Hippocampal formation (tissue), 2 donors: ENCODE measurements around the gene ERGIC1.

Experiments used
- DNase-seq, 2 donors: peaks; one replicate each; lab custom pipeline; 2025; lab: John Stamatoyannopoulos, UW

Gene ERGIC1

DNA sequence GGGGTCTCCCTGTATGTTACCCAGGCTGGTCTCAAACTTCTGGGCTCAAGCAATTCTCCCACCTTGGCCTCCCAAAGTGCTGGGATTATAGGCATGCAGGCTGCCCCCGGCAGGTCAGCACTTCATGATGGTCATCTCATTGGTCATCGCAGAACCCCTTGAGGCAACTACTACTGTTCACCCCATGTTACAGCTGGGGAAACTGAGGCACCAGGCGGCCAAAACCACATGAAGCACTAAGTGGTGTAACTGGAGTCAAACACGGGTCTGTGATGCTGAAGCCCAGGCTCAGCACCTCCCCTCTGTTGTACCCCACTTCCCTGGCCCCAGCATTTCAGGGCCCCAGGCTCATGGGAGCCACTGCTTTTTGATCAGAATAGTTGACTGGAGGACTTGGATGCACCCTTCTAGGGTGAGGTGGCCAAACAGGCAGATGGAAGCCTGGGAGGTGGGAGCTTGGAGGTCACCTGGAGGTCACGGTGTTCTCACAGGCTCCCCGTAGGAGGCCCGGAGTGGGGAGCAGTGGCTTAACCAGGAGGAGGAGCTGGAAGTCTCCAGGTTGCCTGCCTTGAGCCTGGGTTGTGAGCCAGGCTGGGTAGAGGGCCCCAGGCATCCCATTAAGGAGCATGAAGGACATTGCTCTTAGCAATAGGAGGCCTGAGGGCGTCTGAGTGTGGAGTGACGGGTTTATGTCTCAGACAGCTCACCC lies 67.9 kb downstream of the ERGIC1 start:
- no peak for DNase-seq

DNA sequence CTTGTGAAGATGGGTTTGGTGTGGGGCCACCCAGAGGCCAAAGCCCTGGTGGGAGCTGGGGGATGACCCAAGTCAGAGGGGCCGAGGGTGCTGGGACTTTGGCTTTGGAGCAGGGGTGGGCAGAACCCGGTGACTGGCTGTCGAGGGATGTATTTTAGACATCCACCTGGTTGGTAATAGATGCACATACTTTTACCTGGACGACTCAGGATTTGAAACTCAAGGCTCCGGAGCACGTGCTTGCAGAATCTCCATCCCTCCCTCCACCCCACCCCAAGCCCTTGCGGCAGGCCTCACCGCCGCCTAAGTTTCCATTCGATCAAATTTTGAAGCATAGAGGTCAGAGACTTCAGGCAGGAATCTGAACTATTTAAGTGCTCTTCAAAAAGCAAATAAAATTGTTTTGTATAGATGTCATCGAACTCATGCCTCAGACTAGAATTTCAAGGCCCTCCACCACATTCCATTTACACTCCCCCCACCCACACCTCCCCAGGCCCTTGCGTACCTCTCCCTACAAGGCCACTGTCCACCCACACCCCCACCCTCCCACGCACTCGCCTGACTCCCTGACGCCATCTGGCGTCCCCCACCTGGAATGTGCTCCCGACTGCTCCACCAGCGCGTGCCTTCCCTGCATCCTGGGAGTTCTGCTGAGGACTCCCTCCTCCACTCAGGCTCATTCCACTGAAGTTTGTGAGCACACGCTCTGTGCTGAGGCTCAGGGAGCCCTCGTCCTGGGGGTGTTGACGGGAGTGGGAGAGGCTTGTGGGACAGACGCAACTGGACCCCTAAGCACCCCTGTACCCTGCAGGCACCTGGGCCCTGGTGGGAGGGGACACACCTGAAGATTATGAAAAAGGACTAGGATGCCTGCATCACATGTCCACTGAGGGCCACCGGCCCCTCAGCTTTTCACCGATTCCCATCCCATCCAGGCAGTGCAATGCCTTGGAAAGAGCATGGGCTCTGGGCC lies 68.7 kb downstream of the ERGIC1 start:
- no peak for DNase-seq

DNA sequence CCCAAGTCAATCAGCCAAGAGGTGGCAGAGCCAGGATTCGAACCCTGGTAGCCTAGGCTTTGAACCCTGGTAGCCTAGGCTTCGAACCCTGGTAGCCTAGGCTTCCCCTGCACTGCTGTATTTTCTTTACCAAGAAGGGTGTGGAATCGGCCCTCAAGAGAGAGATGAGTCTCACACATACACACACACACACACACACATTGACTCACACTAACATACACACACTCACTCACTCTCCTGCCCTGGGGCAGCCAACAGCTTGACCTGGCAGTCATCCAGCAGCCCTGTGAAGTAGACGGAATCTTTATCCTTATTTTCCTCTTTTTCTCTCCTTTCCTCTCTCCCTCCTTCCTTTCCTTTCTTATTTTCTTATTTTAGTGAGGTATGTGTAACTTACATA lies 69.7 kb downstream of the ERGIC1 start:
- DNase-seq: no peak

DNA sequence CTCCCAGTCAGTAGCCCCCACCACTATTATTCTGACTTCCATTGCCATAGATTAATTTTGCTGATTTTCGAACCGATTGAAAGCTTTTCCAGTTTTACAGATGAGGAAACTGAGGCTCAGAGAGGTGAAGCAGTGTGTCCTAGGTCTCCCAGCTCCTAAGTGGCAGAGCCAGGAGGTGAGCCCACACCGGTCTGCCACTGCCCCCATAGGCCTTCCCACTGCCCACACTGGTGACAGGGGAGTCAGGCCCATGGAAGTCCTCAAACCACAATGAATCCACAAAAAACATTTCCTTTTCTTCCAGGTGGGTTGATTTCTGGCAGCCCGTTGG lies 70.2 kb downstream of the ERGIC1 start:
- no peak for DNase-seq

DNA sequence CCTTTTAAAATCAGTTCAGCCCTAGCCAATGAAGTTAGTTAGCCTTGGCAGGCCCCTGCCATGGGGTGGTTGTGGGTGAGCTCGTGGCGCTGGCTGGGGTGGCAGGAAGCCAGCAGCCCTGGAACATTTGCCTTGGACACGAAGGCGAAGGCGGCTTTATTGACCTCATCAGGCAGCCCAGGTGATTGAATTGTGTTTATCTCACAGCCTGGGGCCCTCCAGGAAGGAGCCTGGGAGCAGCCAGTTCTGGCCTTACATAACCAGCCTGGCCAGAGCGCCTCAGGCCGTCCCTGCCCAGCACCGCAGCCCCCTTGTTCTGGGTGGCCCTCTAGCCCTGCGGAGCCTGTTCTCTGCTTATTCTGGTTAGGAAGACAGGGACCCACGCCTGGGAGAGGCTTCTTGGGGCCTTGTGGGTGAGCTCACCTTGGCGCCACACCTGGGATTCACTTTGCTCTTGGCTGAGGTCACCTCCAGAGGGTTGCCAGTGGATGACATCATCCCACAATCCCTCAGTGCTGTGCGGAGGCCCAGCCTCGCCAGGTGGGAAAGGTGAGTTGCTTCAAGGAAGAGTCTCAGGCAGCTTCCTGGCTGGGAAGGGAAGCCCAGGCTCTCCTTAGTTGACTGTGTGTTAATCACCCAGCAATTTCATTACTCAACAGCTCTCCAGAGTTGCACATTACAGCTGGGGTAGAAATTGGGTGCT lies 70.7 kb downstream of the ERGIC1 start:
- no peak for DNase-seq

DNA sequence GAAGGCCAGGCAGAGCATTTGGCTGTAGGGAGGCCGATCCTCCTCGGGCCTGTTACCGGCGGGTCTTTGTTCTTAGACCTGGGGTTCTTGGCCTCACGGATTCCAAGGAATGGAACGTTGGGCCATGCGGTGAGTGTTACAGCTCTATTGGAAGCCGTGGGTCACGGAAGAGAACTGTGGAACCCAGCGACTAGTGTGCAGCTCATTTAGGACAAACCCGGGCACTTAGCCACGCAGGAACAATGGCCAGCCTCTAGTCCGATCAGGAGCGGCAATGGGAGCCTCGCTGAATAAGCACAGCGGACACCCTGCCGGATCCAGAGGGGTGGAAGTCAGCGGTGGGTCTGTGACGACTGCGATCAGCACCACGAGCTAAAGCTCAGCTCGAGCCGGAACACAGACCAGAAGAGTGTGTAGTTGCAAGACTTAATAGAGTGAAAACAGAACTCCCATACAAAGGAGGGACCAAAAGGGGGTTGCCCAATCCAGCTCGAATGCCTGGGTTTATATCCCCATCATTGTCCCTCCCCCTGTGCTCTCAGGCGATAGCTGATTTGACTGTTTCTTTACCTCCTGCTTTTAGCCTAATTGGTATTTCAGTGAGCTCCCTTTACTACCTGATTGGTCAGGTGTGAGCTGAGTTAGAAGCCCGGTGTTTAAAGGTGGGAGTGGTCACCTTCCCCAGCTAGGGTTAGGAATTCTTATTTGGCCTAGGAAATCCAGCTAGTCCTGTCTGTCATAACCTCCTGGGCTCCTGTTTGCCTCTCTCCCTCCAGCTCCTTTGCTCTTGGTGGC lies 71.5 kb downstream of the ERGIC1 start:
- DNase-seq: peak; percentile 36 to 44

DNA sequence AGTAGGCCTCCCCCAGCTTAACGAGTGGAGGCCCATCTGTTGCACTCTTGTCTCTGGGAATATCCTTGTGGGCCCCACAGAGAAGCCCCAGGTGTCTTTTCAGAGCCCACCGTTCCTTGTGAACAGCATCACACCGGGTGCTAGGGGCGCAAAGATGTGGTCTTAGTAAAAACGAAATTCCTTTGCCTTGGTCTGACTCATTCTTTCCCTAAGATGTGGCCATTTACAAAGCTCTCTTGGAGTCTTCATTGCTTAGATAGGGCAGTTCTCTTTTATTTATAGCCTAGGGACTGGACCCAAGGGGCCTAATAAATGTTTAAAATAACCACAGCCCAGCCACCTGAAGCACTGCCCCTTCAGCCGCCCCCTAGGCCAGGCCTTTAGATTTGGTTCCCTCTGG lies 72.4 kb downstream of the ERGIC1 start:
- no peak for DNase-seq

DNA sequence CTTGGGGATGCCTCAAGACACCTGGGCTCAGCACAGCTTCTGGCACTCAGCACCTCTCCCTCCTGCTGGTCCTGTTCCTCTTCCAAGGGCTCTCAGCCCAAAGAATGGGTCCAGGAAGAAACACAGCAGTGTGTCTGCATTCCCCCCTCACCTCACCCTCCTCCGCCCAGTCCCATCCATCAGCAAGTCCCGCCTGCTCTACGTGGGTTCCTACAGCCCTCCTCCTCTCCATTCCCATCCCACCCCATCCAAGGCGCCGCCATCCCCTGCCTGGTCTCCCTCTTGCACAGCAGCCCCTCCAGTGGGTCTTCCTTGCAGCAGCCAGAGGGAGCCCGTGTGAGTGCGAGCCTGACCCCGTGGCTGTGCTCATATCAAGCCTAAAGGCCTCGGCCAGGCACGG lies 72.8 kb downstream of the ERGIC1 start:
- DNase-seq: no peak

DNA sequence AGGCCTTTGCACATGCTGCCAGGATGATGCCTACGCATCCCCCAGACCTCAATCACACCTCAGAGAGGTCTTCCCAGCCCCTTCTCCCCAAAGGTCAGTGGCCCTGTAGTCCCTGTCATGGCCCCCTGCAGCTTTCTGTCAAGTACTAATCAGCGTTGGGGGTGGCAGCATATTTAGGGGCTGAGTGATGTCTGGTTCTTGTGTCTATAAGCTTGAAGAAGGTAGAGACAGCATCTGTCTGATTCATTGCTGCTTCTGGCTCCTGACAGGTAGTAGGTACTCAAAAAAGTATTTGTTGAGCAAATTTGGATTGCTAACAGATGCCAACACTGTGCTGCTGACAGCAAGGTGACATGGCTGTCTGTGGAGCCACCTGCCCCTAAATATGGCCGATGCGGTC lies 73.6 kb downstream of the ERGIC1 start:
- no peak for DNase-seq

DNA sequence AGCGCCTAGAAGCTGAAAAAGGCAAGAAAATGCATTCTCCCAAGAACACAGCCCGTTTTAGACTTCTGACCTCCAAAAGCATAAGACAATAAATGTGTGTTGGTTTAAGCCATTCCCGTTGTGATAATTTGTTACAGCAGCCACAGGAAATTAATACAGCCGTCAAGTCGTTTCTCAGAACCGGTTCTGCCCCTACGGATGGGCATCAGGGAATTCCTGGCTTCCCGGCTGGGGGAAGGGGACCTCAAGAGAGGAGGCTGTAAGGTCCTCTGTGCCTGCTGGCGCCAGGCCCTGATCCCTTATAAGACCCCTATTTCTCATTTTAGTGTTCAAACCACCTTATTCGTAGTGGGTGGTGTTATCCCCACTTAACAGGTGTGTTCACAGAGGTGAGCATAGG lies 74.6 kb downstream of the ERGIC1 start:
- DNase-seq: no peak

DNA sequence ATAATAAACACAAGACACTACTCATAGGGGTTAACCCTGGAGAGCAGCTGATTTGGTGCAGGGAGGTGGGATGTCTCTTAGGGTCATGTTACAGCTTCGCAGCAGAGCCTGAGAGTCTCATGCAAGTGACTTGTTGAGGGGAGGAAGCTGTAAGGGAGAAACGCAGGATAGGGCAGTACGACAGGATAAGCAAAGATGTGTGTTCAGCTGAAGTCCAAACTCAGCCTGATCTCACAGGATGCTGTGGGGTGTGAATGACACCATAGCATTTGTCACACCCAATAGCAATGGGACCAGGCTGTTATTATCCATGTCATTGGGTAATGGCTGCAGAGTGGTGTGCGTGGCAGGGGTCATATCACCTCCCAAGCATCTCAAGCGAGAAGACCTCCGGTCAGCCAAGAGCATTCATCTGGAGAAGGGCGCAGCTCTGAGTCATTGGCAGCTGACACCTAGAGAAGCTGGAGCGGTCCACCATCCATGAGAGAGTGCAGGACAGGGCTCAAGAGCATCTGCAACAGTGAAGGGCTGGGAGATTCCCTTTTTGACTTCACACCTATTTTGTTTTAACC lies 76.0 kb downstream of the ERGIC1 start:
- DNase-seq: no peak

DNA sequence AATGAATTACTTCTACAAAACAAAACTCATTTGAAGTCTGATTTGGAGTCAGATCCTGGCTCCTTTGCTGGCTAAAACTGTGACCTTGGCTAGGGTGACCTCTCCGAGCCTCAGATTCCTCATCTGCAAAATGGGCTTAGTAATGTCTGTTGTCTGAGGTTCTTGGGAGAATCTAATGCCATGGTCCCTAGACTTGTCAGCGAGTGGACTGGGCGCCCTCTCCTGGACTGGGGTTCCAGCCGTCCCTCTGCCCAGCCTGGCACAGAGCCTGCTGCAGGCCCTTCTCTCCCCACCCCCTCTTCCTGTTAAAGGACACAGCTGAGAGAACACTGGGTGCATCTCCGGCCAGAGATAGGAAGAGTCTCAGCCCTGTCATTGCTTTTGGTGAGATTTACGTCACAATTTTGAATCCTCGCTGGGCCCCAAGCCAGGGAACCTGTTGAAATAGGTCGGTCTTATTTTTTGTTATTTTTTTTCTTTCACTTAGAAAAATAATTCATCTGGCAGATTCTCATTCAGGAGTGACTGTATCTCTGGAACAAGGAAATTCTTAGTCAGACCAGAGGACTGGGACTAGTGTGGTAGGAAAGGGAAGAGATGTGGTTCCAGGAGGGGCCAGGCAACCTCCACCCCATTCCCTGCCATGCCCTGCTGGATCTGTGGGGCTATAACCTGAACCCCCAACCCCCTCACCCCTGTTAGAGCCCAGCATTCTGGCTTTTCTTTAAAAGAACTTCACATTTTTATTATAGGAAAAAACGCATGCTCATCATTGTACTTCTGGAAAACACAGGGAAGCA lies 77.0 kb downstream of the ERGIC1 start:
- no peak for DNase-seq

DNA sequence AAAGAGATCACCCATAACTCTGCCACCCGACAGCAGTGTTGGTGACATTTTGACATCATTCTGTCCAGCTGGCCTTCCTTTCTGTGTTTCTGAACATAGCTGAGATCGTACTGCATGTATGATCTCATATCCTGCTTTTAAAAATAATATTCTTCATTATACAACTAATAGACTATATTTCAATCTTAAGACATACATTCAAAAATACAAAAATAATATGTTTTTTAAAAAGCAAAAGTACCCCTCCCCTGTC lies 77.5 kb downstream of the ERGIC1 start:
- no peak for DNase-seq

DNA sequence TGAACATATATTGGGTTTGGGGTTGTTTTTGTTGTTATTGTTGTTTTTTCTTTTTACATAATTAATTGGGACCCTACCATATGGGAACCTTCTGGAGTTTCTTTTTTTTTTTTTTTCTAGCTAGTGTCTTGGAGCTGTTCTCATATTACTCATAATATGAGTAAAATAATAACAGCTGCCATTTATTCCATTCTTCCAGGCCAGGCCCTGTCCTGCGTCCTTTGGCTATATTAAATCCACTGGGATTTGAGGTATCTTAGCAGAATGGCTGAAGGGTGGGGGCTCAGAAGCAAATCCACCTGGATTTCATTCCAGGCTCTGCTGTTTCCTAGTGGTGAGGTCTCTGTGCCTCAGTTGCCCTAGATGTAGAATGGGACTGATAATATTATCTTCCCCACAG lies 77.9 kb downstream of the ERGIC1 start:
- no peak for DNase-seq

DNA sequence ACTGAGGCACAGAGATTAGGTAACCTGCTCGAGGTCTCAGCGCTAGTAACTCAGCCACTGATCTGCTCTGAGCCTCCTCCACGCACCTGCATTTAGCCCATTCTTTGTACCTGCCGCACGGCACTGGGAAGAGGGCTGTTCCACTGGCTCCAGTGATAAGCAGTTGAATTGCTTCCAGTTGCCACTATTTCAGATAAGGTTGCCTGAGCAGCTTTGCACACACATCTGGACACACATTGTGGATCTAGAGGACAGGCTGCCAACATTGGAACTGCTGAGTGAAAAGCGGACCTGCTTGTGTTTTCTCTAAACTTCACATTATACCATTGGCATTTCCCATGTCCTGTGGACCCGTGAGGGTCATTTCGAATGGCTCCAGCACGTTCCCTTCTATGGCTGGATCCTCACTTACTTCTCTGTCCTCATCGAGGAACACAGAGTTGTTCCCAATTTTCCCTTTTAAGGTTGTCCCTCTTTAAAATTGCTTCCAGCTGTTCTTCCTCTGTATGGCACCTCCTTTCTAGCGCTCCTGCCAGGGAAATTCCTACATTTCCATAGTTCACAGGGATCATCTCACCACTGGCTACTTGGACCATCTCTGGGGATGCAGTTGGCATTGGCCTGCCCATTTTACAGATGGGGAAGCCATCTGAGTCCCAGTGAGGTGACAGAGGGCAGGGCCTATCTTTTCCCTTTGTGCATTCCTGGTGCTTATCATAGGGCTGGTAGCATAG lies 79.2 kb downstream of the ERGIC1 start:
- DNase-seq: no peak

DNA sequence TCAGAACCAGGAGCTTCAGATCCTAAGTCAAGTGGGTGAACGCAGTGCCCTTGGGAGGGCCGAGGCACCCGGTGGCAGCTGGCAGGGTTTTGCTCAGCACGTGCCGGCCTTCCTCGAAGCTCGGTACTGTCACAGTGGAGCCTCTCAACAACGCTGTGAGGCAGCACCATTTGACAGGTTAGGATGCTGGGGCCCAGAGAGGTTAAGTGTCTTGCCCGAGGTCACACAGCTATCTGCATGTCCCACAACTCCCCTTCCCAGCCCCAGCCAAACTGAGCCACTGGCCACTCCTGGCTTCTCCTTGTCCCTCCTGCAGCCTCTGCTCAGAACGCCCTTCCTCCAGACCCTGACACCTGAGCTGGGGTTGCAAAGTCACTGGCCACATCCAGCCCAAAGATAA lies 81.5 kb downstream of the ERGIC1 start:
- DNase-seq: no peak

DNA sequence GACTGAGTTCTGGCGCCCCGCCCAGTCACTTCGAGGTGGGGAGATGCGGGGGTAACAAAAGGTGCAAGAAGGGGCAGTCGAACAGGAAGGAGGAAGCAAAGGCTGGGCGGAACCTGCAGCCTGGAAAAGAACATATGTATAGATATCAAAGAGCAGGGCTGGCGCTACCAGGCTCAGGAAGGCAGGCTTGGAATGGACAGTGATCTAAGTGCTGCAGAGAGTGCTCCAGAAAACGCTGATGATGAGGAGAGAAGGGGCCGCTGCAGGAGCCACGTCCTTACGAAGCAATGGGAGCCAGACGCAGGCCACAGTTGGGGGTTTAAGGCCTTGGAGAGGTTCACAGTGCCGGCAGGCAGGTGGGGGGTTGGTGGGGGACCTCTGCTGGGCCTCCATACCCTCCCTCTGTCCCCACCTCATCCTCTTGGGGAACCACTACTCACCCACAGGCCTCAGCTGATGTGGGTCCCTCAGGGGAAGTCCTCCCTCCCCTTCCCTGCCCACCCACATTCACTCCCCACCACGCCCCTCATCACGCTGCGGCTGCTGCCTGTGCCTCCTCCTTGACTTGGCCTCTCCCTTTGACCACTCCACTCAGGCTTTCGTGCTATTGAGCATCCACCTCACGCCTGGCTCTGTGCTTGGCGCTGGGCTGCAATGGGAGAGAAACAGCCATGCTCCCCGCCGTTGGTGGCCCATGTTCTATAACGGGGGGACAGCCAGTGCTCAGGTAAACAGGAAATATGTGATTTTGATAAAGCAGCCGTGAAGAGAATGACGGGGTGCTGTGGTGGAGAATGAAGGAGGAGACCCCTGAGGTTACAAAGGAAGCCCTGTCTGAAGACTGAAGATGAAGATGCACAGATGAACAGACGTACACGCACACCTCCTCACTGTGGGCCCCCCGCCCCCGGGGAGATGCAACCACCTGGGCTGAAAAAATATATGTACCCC lies 84.6 kb downstream of the ERGIC1 start:
- no peak for DNase-seq

DNA sequence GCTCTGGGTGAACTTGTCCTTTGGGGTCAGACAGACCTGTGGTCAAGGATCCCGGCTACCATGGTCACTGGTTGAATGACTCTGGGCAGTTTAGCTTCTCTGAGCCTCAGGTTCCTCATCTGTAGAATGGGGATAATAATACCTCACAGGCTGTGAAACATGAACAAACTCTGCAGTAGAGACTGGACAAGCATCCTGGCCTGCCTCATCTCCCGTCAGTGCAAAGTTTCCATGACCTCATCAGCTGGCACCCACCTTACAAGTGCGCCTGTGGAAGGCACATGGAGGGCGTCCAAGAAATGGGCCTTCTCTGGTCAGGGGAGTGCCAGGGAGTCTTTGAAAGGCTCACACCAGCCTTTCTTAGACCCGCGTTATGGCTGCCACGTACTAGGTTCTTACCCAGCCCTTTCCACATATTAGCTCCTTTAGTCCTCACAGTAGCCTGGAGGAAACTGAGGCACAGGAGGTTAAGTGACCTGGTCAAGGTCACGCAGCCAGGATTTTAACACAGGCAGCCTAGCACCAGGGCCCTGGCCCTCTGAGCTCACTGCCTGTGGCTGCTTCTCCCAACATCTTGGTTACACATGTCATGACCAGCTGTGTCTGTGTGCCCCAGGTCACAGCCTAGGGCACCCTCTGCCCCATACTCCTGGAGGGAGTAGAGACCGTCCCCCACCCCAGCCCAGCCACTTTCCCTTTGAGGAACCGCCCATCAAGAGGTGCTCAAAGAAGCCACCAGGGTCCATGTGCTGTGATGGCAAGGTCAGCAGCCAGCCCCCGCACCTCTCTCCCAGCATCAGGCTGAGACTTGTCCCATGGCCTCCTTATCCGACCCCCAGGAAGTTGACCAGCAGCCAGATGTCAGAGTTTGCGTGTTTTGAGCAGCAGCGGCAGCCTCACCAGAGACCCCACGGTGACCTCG lies 85.7 kb downstream of the ERGIC1 start:
- DNase-seq: no peak
